Measurements from ENCODE around the gene MSI2.

MSI2 gene

DNA sequence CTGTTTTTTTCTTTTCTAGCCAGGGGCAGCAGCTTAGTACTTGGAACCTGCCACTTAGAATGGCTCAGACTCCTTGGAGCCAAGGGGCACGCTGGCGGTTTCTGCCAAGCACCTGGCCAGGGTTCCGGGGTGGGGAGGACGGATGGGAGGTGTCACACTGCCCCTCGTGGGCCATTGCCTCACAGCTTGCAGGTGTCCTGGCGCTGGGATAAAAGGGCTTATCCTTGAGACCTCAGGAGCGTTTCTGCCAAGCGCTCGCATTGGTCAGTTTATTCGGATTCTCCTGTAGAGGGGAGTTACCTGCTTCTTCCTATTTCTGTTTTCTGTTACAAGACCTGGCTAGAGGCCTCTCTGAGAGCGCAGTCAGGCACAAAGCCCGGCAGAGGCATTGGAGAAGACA, 234.6 kb downstream of the MSI2 start:
- TF ChIP-seq SNAI2 (CRISPR knock-in tag; IDR thresholded peaks at IDR 0.05) (no peak), ZC3H10 (CRISPR knock-in tag; IDR thresholded peaks at IDR 0.05) (no peak), ESRRG (CRISPR knock-in tag; IDR thresholded peaks at IDR 0.05) (no peak), CSDC2 (CRISPR knock-in tag; IDR thresholded peaks at IDR 0.05) (no peak), RARB (CRISPR knock-in tag; IDR thresholded peaks at IDR 0.05) (no peak), ZNF70 (CRISPR knock-in tag; IDR thresholded peaks at IDR 0.05) (no peak), OSR1 (CRISPR knock-in tag; IDR thresholded peaks at IDR 0.05) (no peak), PPARA (CRISPR knock-in tag; IDR thresholded peaks at IDR 0.05; ENCODE audit: borderline replicate concordance) (no peak), ZFP3 (CRISPR knock-in tag; IDR thresholded peaks at IDR 0.05) (no peak), TCF4 (CRISPR knock-in tag; IDR thresholded peaks at IDR 0.05; ENCODE audit: borderline replicate concordance) (no peak), BACH2 (CRISPR knock-in tag; IDR thresholded peaks at IDR 0.05; ENCODE audit: borderline replicate concordance) (no peak), ZFP30 (CRISPR knock-in tag; IDR thresholded peaks at IDR 0.05) (no peak), TOX (CRISPR knock-in tag; IDR thresholded peaks at IDR 0.05; ENCODE audit: borderline replicate concordance) (no peak)
- TF ChIP-seq, protein P1, sequence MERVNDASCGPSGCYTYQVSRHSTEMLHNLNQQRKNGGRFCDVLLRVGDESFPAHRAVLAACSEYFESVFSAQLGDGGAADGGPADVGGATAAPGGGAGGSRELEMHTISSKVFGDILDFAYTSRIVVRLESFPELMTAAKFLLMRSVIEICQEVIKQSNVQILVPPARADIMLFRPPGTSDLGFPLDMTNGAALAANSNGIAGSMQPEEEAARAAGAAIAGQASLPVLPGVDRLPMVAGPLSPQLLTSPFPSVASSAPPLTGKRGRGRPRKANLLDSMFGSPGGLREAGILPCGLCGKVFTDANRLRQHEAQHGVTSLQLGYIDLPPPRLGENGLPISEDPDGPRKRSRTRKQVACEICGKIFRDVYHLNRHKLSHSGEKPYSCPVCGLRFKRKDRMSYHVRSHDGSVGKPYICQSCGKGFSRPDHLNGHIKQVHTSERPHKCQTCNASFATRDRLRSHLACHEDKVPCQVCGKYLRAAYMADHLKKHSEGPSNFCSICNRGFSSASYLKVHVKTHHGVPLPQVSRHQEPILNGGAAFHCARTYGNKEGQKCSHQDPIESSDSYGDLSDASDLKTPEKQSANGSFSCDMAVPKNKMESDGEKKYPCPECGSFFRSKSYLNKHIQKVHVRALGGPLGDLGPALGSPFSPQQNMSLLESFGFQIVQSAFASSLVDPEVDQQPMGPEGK (CRISPR knock-in tag; IDR thresholded peaks at IDR 0.05; ENCODE audit: borderline replicate concordance), result no peak
- TF ChIP-seq, protein P2, sequence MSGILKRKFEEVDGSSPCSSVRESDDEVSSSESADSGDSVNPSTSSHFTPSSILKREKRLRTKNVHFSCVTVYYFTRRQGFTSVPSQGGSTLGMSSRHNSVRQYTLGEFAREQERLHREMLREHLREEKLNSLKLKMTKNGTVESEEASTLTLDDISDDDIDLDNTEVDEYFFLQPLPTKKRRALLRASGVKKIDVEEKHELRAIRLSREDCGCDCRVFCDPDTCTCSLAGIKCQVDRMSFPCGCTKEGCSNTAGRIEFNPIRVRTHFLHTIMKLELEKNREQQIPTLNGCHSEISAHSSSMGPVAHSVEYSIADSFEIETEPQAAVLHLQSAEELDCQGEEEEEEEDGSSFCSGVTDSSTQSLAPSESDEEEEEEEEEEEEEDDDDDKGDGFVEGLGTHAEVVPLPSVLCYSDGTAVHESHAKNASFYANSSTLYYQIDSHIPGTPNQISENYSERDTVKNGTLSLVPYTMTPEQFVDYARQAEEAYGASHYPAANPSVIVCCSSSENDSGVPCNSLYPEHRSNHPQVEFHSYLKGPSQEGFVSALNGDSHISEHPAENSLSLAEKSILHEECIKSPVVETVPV (CRISPR knock-in tag; IDR thresholded peaks at IDR 0.05), result no peak
- TF ChIP-seq, protein P3, sequence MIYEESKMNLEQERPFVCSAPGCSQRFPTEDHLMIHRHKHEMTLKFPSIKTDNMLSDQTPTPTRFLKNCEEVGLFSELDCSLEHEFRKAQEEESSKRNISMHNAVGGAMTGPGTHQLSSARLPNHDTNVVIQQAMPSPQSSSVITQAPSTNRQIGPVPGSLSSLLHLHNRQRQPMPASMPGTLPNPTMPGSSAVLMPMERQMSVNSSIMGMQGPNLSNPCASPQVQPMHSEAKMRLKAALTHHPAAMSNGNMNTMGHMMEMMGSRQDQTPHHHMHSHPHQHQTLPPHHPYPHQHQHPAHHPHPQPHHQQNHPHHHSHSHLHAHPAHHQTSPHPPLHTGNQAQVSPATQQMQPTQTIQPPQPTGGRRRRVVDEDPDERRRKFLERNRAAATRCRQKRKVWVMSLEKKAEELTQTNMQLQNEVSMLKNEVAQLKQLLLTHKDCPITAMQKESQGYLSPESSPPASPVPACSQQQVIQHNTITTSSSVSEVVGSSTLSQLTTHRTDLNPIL (CRISPR knock-in tag; IDR thresholded peaks at IDR 0.05; ENCODE audit: low read depth), result no peak
- no peak for ATAC-seq

DNA sequence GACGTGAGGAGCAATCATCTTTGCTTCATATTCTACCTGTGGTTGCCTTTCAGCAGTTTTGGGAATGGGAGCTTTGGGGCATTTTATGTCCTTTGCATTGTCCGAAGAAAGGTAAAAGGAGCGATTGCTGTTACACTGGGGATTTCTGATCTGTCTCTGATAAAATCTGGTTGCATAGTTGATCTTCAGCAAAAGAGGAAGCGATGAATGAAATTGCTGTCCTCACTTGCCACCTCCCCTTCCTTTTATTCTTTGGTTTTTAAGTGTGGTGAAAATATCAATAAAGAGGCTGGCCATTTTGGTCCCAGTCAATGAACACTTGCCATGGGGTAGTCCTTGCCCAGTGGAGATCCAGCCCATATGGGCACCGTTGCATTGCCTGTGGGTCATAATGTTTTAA, 236.8 kb downstream of the MSI2 start:
- TF ChIP-seq ZNF565 (CRISPR knock-in tag; conservative IDR thresholded peaks at IDR 0.05; ENCODE audit: low read depth) (no peak), SNAI2 (CRISPR knock-in tag; IDR thresholded peaks at IDR 0.05) (no peak), GLIS3 (CRISPR knock-in tag; IDR thresholded peaks at IDR 0.05) (no peak), ZC3H10 (CRISPR knock-in tag; IDR thresholded peaks at IDR 0.05) (no peak), PPARA (CRISPR knock-in tag; IDR thresholded peaks at IDR 0.05; ENCODE audit: borderline replicate concordance) (no peak), CSDC2 (CRISPR knock-in tag; IDR thresholded peaks at IDR 0.05) (no peak), ZFP30 (CRISPR knock-in tag; IDR thresholded peaks at IDR 0.05) (no peak), OSR1 (CRISPR knock-in tag; IDR thresholded peaks at IDR 0.05) (no peak), TCF4 (CRISPR knock-in tag; IDR thresholded peaks at IDR 0.05; ENCODE audit: borderline replicate concordance) (no peak), ISL1 (CRISPR knock-in tag; IDR thresholded peaks at IDR 0.05) (no peak), RARB (CRISPR knock-in tag; IDR thresholded peaks at IDR 0.05) (no peak), TOX (CRISPR knock-in tag; IDR thresholded peaks at IDR 0.05; ENCODE audit: borderline replicate concordance) (no peak), ARNTL (CRISPR knock-in tag; IDR thresholded peaks at IDR 0.05; ENCODE audit: borderline replicate concordance, low read depth) (no peak), ZNF70 (CRISPR knock-in tag; IDR thresholded peaks at IDR 0.05) (no peak)
- TF ChIP-seq, protein P4, sequence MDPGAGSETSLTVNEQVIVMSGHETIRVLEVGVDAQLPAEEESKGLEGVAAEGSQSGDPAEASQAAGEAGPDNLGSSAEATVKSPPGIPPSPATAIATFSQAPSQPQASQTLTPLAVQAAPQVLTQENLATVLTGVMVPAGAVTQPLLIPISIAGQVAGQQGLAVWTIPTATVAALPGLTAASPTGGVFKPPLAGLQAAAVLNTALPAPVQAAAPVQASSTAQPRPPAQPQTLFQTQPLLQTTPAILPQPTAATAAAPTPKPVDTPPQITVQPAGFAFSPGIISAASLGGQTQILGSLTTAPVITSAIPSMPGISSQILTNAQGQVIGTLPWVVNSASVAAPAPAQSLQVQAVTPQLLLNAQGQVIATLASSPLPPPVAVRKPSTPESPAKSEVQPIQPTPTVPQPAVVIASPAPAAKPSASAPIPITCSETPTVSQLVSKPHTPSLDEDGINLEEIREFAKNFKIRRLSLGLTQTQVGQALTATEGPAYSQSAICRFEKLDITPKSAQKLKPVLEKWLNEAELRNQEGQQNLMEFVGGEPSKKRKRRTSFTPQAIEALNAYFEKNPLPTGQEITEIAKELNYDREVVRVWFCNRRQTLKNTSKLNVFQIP (CRISPR knock-in tag; IDR thresholded peaks at IDR 0.05; ENCODE audit: borderline replicate concordance, low read depth), result no peak
- TF ChIP-seq, protein P1 (CRISPR knock-in tag; IDR thresholded peaks at IDR 0.05; ENCODE audit: borderline replicate concordance), result no peak
- TF ChIP-seq, protein P2 (CRISPR knock-in tag; IDR thresholded peaks at IDR 0.05), result no peak
- TF ChIP-seq, protein P5, sequence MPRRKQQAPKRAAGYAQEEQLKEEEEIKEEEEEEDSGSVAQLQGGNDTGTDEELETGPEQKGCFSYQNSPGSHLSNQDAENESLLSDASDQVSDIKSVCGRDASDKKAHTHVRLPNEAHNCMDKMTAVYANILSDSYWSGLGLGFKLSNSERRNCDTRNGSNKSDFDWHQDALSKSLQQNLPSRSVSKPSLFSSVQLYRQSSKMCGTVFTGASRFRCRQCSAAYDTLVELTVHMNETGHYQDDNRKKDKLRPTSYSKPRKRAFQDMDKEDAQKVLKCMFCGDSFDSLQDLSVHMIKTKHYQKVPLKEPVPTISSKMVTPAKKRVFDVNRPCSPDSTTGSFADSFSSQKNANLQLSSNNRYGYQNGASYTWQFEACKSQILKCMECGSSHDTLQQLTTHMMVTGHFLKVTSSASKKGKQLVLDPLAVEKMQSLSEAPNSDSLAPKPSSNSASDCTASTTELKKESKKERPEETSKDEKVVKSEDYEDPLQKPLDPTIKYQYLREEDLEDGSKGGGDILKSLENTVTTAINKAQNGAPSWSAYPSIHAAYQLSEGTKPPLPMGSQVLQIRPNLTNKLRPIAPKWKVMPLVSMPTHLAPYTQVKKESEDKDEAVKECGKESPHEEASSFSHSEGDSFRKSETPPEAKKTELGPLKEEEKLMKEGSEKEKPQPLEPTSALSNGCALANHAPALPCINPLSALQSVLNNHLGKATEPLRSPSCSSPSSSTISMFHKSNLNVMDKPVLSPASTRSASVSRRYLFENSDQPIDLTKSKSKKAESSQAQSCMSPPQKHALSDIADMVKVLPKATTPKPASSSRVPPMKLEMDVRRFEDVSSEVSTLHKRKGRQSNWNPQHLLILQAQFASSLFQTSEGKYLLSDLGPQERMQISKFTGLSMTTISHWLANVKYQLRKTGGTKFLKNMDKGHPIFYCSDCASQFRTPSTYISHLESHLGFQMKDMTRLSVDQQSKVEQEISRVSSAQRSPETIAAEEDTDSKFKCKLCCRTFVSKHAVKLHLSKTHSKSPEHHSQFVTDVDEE (CRISPR knock-in tag; IDR thresholded peaks at IDR 0.05), result no peak
- ATAC-seq, result no peak
